AG04450 (cell line): Measurements from ENCODE around the gene DHX34. TPM values are rescaled to one million over a fixed set of nuclear protein-coding genes. Genes with fewer than 3 reads are reported as not detected.

Experiments
- CTCF ChIA-PET: fragments of 300-600, 350-600 bp; formaldehyde crosslinking; extraction: SDS; loops from one replicate; lab custom pipeline; 2022; ENCODE audit warnings: antibody characterized with exemption, inconsistent platforms; lab: Charles Lee
- POLR2A ChIA-PET: fragments of 350-600 bp; formaldehyde crosslinking; extraction: SDS; loops from one replicate; lab custom pipeline; 2021; ENCODE audit warnings: antibody characterized with exemption, inconsistent platforms; lab: Yijun Ruan, JAX
- DNase-seq: peaks from one replicate; pipeline ENCODE4 v3.0.0-alpha.2; 2011; ENCODE audit warnings: low read depth, low spot score
- H3K27ac ChIP-seq: one replicate; pipeline ENCODE4 v1.5.1; 2012; ENCODE audit warnings: low read depth, low read length, control low read depth
- H3K27me3 ChIP-seq: one replicate; pipeline ENCODE4 v1.6.0; 2012; ENCODE audit warnings: low read length; ENCODE audit not compliant: control insufficient read depth, insufficient read depth
- H3K4me3 ChIP-seq: 2 replicates; pipeline ENCODE4 v1.5.1; 2011; ENCODE audit warnings: mild to moderate bottlenecking, low read depth, low read length, control low read depth
- H3K9me3 ChIP-seq: 2 replicates; pipeline ENCODE4 v1.5.1; 2012; ENCODE audit warnings: low read length; ENCODE audit not compliant: control insufficient read depth, insufficient read depth
- polyA plus RNA-seq: library from polyadenylated mRNA; depleted of rRNA; stranded (reverse); fragments of >200 nt; gene quantifications from 2 replicates; pipeline ENCODE4 v1.2.3, GENCODE V29; 2011
- TF ChIP-seq, protein P1 (sequence below): IDR thresholded peaks from 2 replicates; pipeline ENCODE4 v1.5.1; 2011; ENCODE audit warnings: low read depth, low read length, control low read depth, inconsistent platforms

DHX34 gene
- polyA plus RNA-seq, 1 experiment: 4.2 TPM

DNA sequence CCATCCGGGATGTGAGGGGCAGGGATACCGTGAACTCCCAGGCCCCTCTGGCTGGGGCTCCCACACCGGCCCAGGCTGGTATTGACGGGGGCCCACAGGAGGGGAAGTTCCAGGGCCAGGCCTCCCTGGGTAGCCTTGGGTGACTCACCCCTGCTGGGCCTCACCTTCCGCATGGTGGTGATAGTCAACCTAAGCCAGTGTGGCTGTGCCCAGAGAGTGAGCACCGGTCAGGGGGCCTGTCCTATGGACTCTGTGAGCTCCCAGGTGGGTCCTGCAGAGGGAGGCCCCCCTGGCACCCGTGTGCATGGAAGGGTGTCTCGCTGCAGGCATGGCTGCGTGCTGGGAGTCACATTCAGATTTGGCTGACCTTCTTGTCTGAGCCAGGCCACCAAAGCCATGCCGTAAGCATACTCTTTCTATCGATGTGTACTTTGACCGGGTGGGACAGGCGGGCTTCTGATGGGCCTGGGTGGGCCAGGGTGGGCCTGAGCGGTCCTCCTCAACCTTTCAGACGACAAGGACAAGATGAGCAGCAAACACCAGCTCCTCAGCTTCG, 27.6 kb downstream of the DHX34 start:
- DNase-seq: no peak
- no peaks in the 10 kb centered on the region for H3K27me3 ChIP-seq
- TF ChIP-seq, protein P1, sequence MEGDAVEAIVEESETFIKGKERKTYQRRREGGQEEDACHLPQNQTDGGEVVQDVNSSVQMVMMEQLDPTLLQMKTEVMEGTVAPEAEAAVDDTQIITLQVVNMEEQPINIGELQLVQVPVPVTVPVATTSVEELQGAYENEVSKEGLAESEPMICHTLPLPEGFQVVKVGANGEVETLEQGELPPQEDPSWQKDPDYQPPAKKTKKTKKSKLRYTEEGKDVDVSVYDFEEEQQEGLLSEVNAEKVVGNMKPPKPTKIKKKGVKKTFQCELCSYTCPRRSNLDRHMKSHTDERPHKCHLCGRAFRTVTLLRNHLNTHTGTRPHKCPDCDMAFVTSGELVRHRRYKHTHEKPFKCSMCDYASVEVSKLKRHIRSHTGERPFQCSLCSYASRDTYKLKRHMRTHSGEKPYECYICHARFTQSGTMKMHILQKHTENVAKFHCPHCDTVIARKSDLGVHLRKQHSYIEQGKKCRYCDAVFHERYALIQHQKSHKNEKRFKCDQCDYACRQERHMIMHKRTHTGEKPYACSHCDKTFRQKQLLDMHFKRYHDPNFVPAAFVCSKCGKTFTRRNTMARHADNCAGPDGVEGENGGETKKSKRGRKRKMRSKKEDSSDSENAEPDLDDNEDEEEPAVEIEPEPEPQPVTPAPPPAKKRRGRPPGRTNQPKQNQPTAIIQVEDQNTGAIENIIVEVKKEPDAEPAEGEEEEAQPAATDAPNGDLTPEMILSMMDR: no peak
- no peak overlapping the region for H3K27ac ChIP-seq
- ChIA-PET CTCF (interaction anchor here (1.2 to 1.6 kb wide), 2 partner anchors 14 to 28 kb away, joined by 5 read pairs; partner anchors contain the start of gene DHX34), POLR2A (no interaction called here)
- no peaks in the 10 kb centered on the region for H3K9me3 ChIP-seq
- H3K4me3 ChIP-seq: no peak overlapping the region

GRCh38 chr19:47377208-47377701, 28.1 kb downstream of the DHX34 start:
- DNase-seq: no peak
- POLR2A ChIA-PET: no interaction called here
- Histone ChIP-seq H3K27me3 (no peaks in the 10 kb centered on the region), H3K9me3 (no peaks in the 10 kb centered on the region), H3K4me3 (no peak overlapping the region), H3K27ac (no peak overlapping the region)
- CTCF ChIA-PET: interaction anchor here (1.2 to 1.6 kb wide), 2 partner anchors 14 to 28 kb away, joined by 5 read pairs; partner anchors contain the start of gene DHX34
- TF ChIP-seq, protein P1: no peak

GRCh38 chr19:47377801-47378200, 28.7 kb downstream of the DHX34 start:
- ChIA-PET CTCF (interaction anchor here (1.2 kb wide), 1 partner anchor 13 kb away, joined by 5 read pairs; no protein-coding TSS in a partner anchor), POLR2A (no interaction called here)
- H3K27ac ChIP-seq: no peak overlapping the region
- no peak for DNase-seq
- no peaks in the 10 kb centered on the region for H3K27me3 ChIP-seq
- TF ChIP-seq, protein P1: no peak
- H3K4me3 ChIP-seq: no peak overlapping the region
- no peaks in the 10 kb centered on the region for H3K9me3 ChIP-seq

DNA sequence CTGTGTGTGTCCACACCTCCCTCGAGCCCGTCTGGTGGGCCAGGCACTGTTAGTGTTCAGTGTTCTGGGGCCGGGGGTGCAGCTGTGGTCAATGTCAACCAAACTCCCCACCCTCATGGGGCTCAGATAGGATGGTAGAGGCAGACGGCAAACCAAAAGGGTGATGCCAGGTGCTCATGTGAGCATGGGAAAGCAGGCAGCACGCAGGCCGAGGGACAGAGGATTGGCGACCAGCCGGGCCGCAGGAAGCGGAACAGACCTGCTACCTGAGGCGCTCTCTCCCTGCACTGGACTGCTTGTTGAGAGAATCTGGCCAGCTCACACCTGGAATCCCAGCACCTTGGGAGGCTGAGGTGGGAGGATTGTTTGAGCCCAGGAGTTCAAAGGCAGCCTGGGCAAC, 29.1 kb downstream of the DHX34 start:
- TF ChIP-seq, protein P1: no peak
- Histone ChIP-seq H3K27ac (no peak overlapping the region), H3K27me3 (no peaks in the 10 kb centered on the region), H3K4me3 (no peak overlapping the region), H3K9me3 (no peaks in the 10 kb centered on the region)
- no peak for DNase-seq
- ChIA-PET CTCF (no interaction called here), POLR2A (no interaction called here)

DNA sequence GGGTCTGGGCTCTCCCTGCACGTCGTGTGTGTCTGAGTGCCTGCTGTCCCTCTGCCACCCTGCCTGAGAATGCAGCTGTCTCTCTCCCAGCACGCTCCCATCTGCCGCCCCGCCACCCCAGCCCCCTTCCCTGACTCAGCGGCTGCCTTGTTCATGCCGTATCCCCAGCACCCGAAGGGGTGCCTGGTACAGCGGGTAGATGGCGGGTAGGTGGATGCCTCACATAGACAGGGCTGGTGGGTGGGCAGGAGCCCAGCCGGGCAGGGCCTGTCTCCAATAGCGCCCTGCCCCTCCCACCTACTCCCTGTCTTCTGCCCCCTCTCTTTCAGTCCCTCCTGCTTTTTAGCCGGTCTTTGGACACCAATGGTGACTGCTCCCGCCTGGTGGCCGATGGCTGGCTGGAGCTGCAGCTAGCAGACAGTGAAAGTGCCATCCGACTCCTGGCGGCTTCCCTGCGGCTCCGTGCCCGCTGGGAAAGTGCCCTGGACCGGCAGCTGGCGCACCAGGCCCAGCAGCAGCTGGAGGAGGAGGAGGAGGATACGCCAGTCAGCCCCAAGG, 30.3 kb downstream of the DHX34 start:
- CTCF ChIA-PET: interaction anchor here (0.6 kb wide), 1 partner anchor 83 kb away, joined by 6 read pairs; no protein-coding TSS in a partner anchor
- DNase-seq: no peak

More for the DNA sequence above, 30.3 kb downstream of the DHX34 start:
- Histone ChIP-seq H3K4me3 (no peak overlapping the region), H3K27me3 (no peaks in the 10 kb centered on the region), H3K27ac (no peak overlapping the region), H3K9me3 (no peaks in the 10 kb centered on the region)
- TF ChIP-seq, protein P1: no peak
- POLR2A ChIA-PET: no interaction called here
